Measurements from ENCODE around the gene AOPEP.
"Not testable (repeated sequence)": the region's sequence is repeated elsewhere in the genome, so short reads cannot be mapped to it uniquely, and the experiment has no call there.

AOPEP gene

DNA sequence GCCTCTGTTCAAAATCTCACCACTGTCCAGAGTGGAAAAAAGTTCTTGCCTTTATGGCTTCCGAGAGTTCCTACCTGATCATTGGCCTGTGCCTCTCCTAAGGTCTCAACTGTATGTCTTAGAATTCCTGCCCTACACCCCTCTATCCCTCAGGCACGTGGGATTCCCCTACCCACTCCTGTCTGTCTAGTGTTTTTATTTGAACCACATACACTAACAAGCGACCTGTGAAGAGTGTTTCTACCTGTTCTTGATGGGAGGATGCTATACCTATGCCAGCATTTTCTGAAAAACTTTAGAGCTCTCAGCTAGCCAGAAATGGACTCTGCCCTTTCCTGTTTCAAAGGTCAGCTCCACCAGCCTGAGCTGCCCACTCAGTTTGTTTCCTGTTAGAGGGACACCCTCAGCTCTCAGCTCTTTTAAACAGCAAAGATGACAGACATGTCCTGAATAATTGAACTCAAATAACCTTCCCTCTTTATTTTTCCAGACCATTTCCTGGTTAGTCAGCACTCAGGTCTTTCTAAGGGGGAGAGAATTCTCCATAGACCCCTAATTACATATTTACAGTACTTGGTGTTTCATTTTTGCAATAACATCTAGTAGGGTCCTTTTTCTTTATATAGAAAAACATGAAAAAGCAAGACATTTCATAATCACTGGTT, 214.8 kb downstream of the AOPEP start:
- DNase-seq, result peak; percentile 50

DNA sequence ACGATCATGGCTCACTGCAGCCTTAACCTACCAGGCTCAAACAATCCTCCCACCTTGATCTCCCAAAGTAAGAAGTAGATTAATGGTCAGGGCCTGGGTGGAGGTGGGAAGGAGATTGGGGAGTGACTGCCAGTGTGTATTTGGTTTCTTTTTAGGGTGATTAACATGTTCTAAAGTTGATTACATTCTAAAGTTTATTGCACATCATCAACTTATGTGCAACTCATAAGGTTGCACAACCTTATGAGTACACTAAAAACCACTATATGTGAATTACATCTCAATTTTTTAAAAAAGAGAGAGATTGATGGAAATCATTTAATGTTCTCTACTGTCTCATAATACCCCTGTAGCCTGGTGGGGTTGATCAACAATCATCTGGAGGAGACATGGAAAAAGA, 218.1 kb downstream of the AOPEP start:
- no peak for DNase-seq

DNA sequence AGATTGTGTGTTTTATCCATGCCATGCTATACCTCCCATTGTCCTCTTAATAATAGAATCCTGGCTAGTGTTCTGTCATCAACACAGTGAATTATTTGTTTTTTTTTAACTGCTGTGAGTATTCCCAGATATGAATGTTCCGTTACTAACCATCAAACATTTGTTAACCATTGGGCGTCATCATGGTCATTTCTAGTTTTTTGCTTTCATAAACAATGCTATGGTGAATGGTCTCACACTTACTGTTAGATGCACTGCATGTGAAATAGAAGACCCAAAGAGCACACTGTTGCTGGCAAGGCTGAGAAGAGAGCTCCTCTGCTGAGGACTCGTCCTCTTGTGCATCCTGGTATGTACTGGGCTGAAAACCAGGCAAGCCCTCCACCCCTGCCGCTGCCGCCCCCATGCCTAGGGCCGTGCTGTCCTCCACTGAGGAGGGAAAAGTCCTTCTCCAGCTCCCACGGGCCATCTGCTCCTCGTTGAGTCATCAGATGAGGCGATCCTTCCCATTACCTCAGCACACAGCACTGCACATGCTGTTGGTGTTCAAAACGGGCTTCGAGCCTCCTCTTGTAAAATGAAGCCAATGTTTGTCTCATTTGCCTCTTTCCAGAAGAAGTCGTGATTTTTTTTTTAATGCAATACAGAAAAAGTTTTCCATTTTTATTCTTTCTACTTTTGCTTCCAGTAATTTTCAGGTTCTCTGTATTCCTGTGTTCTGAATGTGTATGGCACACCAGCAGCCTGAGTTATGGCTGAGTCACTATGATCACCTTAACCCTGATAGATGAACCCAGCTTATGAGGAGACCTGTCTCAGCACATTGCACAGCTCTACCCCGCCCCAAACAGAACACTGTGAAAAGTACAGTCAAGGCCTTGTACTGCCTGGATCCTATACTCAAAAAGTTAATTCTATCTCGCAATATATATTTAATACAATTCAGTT, 219.0 kb downstream of the AOPEP start:
- peak; percentile 56 for DNase-seq

GRCh38 chr9:94946256-94946655, 219.8 kb downstream of the AOPEP start:
- peak; percentile 51 for DNase-seq

DNA sequence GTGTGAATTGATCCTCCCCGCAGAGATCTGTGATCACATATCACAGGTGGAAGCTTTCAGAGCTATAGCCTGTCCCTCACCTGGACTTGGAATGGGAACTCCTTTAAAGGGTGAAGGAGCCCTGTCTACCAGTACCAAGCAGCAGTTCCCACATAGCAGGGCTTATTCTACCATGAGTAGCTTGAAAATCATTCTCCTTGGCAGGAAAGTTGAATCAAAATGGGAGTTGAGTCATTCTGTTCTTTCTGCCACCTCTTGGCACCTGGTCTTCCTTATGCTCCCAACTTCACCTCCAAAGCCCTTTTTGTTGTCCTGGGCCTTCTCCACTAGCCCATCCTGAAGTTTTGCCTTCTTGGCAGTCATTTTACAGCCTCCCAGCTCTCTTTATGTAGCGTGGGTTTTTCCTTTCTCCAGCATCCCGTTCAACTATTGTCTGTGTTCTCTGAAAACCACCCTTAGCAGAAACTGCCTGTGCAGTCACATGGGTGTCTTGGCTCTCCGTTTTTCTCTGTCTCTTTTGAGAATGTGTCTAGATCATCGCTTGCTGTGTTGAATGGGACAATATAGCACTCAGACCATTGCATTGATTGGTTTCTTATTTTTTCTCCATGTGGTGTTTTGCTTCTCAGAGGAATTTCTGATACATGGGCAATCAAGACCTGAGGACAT, 222.2 kb downstream of the AOPEP start:
- DNase-seq, result no peak

GRCh38 chr9:94949370-94949769, 222.9 kb downstream of the AOPEP start:
- peak; percentile 78 for DNase-seq

GRCh38 chr9:94950040-94950578, 223.6 kb downstream of the AOPEP start:
- DNase-seq, result no peak

DNA sequence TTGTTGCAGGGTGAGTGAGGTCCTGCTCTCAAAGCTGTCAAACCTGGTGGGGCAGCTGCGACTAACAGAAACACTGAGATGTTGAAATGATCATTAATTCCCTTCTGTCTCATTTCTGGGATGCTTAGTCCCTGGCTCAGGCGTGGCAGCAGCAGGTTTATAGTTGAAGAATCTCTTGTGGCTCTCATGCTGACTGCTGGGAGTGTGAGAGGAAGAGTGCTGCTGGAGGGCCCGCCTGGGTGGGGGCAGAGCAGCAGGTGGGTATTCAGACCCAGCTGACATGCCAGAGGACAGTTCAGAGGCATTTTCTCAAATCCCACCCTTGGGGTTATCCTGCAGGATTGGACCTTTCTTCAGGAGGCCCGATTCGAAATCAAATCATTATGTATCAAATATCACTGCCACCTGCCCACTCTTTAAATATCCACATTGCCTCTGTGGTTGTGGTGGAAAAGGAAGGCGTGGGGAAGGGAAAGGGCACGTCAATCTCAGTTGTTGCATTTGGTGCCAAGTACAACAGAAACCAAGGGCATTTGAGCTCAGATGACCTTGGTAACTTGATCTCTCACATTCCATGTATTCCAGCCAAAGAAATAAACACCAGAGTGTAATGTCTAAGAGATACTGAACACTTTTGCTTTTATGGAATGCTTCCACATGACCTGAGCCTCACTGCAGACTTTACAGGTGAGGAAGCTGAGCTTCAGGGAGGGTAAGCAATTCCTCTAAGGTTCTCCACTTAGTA, 224.3 kb downstream of the AOPEP start:
- DNase-seq, result peak; percentile 67

GRCh38 chr9:94951324-94952135, 225.0 kb downstream of the AOPEP start:
- no peak for DNase-seq

- DNase-seq, result no peak
Measured at GRCh38 chr9:94952565-94953373, 226.3 kb downstream of the AOPEP start.

- no peak for DNase-seq
Measured at GRCh38 chr9:94956731-94957130, 230.2 kb downstream of the AOPEP start.

- no peak for DNase-seq
Measured at GRCh38 chr9:94960964-94961363, 234.5 kb downstream of the AOPEP start.

DNA sequence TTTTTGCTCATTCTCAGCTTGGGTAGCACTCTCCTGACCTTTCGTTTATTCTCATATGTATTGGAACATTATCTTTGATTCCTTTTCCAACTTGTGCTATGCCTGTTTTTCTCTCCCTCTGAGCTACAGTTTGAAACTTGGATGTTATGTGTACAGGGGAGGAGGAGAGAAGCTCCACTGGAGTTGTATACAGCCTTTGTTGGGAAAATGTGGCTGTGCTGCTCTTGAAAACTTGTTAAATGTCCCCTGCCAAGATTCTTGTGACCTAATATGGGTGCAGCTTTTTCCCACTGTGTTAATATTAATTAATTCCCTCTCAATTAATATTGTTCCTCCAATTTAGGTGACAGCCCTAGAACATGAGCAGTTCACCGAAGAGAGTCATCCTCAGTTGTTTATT, 235.4 kb downstream of the AOPEP start:
- no peak for DNase-seq

DNA sequence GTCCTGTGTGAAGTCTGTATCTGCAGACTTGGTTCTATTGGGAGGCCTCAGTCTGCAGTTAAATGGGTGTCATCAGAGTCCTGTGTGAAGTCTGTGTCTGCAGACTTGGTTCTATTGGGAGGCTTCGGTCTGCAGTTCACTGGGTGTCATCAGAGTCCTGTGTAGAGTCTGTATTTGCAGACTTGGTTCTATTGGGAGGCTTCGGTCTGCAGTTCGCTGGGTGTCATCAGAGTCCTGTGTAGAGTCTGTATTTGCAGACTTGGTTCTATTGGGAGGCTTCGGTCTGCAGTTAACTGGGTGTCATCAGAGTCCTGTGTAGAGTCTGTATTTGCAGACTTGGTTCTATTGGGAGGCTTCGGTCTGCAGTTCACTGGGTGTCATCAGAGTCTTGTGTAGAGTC, 239.1 kb downstream of the AOPEP start:
- DNase-seq, result not testable (repeated sequence)

DNA sequence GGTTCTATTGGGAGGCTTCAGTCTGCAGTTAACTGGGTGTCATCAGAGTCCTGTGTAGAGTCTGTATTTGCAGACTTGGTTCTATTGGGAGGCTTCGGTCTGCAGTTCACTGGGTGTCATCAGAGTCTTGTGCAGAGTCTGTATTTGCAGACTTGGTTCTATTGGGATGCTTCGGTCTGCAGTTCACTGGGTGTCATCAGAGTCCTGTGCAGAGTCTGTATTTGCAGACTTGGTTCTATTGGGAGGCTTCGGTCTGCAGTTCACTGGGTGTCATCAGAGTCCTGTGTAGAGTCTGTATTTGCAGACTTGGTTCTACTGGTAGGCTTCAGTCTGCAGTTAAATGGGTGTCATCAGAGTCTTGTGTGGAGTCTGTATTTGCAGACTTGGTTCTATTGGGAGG, 239.5 kb downstream of the AOPEP start:
- not testable (repeated sequence) for DNase-seq

DNA sequence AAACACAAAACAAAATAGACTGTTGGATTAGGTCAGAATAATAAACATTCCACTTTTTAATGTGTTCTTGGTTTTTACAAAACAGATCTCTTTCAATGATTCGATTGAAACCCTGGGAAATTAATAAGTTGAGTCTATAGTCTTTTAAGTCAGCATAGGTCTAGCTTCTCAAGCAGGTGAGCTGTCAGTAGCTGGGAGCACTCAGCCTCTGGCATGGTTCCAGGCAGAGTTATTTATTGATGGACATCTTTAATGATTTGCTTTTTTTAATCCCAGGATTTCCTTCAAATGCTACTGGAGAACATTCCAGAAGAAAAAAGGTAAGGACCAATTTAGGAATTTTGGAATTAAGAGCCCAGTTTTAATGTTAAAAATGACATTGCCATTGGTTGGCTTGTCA, 241.0 kb downstream of the AOPEP start:
- DNase-seq, result peak; percentile 32

- peak; percentile 89 for DNase-seq
Measured at GRCh38 chr9:94971378-94972131, 245.1 kb downstream of the AOPEP start.

GRCh38 chr9:94973451-94973941, 247.0 kb downstream of the AOPEP start:
- DNase-seq, result peak; percentile 85

DNA sequence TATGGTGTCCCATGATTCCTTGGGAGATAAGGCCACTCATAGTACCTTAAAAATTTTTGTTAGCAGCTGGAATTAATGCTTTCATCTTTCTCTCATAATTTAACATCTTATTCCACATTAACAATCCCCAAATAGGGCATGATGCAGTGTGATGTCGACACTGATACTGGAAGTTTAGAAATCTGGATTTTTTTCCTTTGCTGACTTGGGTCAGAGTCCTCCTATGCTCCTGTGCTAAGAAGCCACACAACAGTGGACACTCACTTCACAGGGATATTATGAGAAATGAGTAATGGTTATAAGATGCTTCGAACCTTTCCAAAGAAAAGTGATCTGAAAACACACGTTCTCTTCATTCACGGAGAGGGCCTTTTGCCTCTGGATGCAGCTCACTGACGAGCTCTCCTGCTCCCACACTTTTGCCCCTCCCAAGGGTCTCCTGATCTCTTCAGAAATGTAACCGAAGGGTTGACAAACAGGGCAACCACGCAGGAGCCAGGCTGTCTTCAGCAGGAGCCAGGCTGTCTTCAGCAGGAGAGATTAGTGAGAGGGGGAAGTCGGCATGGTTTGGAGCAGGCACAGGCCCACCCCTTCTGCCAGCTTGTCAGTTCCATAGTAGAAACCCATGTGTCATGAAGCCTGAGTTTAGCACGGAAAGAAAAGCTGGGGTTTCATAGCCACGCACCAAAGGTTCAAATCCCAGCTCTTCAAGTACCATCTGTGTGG, 247.8 kb downstream of the AOPEP start:
- DNase-seq, result no peak
